GM19043 (cell line): ENCODE results near the gene TOMM7.
"Not testable (repeated sequence)": the region's sequence is repeated elsewhere in the genome, so short reads cannot be mapped to it uniquely, and the experiment has no call there.

Experiments
- ATAC-seq: cut with Tn5 transposase; IDR thresholded peaks from one replicate; pipeline ENCODE4 v1.9.1; 2021; ENCODE audit warnings: low read depth; ENCODE audit not compliant: unreplicated experiment

TOMM7 gene

DNA sequence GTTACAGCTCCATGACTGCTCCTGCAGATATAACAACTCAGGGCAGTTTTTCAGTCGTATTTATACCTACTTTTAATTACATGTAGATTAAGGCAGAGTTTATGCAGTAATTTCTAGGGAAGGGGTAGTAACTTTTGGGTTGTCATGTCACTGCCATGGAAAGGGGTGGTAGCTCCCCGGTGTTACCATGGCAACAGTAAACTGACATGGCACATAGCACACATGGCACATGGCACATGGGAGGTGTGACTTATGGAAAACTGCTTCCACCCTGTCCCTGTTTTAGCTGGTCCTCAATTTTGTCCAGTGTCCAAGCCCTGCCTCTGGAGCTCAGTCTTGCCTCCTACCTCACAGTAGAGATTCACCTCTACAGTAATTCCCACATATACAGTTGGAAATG lies 3.9 kb upstream of the TOMM7 start:
- ATAC-seq, result no peak

GRCh38 chr7:22824760-22825159 lies 2.1 kb upstream of the TOMM7 start:
- ATAC-seq, result no peak

DNA sequence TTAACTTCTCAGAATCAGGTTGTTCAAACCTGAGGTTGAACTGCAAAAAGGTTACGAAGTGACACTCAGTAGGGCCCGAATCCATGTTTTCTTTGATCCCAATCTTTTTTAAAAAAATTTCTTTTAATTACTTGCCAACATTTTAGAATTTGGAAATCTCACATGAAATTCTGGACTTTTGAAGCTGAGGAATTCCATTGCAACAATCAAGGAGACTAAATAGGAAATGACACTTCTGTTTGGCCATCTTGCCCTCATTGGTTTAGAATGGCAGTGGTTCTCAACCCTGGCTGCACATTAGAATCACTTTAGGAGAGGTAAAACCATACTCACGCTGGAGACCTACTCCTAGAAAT lies 471 bp upstream of the TOMM7 start:
- ATAC-seq, result no peak

GRCh38 chr7:22821702-22822485 lies 755 bp downstream of the TOMM7 start:
- no peak for ATAC-seq

DNA sequence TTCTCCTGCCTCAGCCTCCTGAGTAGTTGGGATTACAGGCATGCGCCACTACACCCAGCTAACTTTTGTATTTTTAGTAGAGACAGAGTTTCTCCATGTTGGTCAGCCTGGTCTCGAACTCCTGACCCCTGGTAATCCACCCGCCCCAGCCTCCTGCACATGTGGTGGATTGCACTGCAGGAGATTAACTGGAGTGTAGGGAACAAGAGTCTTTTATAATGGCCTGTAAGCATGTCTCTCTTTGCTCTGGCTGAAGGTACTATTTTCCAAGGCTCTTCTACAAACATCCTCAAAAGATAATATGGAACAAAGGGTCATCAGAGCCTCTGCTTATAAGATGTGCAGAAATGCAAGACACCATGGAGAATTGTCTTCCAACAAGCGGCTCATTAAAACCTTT lies 3.2 kb downstream of the TOMM7 start:
- ATAC-seq, result no peak

DNA sequence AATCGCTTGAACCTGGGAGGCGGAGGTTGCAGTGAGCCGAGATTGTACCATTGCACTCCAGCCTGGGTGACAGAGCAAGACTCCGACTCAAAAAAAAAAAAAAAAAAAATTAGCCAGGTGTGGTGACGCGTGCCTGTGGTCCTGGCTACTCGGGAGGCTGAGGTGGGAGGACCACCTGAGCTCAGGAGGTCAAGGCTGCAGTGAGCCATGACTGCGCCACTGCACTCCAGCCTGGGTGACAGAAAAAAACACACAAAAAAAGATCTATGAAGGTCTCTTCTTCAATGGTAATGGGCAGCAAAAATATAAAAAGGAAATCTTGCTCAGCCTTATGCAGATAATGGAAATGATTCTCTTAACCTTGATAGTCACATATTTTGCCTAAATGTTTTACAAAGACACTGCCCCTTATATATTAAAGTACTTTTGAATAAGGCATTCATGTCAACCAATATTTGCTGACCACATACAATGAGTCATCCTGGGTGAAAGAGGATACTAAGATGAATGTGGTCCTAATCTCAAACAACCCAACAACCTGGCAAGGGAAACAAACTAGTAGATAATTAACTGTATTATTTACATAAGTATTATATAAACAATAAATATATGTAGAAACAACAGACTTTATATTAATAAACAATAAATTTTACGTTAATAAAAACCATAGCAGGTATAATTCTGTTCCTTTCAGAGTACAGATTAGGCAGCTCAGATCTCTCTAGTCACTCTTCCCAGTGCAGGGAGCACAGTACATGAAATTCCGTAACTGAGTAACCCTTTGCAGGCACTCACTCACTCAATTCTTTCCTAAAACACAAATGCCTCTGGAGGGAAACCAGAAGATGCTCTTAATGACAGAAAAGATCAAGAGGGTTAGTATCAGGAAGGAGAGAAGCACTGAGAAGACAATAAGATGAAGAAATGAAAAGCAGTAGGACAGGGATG lies 8.1 kb downstream of the TOMM7 start:
- no peak for ATAC-seq

- ATAC-seq, result no peak
Measured at GRCh38 chr7:22812353-22812752, 10.3 kb downstream of the TOMM7 start.

DNA sequence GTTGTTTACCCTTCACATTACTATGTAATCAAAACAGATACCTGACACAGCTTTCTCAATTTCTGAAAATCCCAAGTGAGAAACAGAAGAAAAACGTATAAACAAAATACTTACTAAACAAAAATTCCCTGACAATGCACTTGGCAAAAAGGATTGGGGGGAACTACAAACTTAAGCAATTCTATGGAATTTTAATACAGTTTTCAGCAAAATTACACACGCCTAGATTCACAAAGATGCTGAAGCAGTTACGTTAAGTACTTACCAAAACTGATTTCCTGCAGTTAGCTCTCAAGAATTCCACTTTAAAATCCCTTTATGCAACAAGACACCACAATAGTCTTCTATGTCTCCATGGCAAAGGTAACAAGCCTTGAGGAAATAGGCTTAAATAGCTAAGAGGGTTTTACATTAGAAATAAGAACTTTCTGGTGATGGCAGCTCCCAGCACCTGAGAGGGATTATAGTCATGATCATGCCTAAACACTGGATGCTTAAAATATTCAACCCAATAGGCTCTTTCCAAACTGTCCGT lies 10.8 kb downstream of the TOMM7 start:
- no peak for ATAC-seq

DNA sequence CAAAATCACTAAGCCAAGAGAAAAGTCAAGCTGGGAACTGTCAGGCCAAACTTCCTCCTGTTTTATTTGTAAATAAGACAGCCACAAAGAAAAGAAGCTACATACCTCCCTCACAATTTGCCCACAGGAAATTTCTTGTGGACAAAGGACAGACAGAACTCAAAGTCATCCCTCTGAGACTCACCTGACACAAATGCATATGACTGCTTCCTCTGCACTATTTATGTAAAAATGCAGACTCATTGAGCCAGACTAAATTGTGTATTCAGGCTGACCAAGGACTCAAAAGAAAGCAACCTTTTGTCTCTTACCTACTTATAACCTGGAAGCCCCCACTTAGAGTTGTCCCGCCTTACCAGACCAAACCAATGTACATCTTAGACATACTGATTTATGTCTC lies 11.8 kb downstream of the TOMM7 start:
- ATAC-seq, result no peak

- no peak for ATAC-seq
Measured at GRCh38 chr7:22809902-22810642, 12.6 kb downstream of the TOMM7 start.

DNA sequence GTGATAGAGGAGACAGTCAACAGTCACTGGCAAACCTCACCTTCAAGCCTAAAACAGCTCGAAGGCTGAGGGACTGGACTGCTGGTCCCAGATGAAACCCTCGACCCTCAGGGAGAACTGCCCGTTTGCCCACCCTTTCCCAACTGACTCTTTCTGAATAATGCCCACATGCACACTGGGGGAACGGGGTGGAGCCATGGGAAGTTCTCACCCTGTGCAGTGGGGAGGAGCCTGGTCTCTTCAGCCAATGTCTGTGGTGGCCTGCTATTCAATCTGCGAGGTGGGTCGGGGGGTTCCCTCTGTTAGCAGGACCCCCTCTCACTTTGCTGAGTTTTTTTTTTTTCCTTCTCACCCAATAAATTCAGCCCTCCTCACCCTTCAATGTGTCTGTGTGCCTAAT lies 14.5 kb downstream of the TOMM7 start:
- ATAC-seq, result no peak

GRCh38 chr7:22806752-22807151 lies 15.9 kb downstream of the TOMM7 start:
- ATAC-seq, result no peak

GRCh38 chr7:22805227-22805626 lies 17.4 kb downstream of the TOMM7 start:
- no peak for ATAC-seq

- not testable (repeated sequence) for ATAC-seq
Measured at GRCh38 chr7:22802831-22803230, 19.8 kb downstream of the TOMM7 start.

- ATAC-seq, result no peak
Measured at GRCh38 chr7:22802426-22802825, 20.2 kb downstream of the TOMM7 start.

DNA sequence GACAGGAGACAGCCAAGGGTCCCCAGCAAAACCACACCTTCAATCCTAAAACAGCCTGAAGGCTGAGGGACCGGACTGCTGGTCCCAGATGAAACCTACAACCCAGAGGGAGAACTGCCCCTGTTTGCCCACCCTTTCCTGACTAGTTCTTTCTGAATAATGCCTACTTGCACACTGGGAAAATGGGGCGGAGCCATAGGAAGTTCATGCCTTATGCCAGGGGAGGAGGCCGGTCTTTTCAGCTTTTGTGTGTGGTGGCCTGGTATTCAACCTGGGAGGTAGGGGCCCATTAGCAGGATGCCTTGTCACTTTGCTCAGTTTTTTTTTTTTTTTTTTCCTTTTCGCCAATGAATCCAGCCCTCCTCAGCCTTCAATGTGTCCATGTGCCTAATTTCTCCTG lies 20.7 kb downstream of the TOMM7 start:
- ATAC-seq, result no peak

GRCh38 chr7:22799633-22800032 lies 23.0 kb downstream of the TOMM7 start:
- no peak for ATAC-seq

- no peak for ATAC-seq
Measured at GRCh38 chr7:22793593-22794462, 28.8 kb downstream of the TOMM7 start.

GRCh38 chr7:22791204-22792158 lies 31.2 kb downstream of the TOMM7 start:
- no peak for ATAC-seq
